Measurements from ENCODE around the gene QPRT. TPM values are rescaled to one million over a fixed set of nuclear protein-coding genes. Genes with fewer than 3 reads are reported as not detected.

QPRT gene
- total and polyA plus RNA-seq, 2 of the 13 experiments (the other 11 are each of a cell fraction or from before 2014, with no cell fraction given), result 130 to 218 TPM

- TF ChIP-seq AHDC1 (CRISPR knock-in tag; IDR thresholded peaks at IDR 0.05; ENCODE audit: borderline replicate concordance), result no peak
- no peak for TF ChIP-seq RXRA (CRISPR knock-in tag; IDR thresholded peaks at IDR 0.05)
- TF ChIP-seq CC2D1A (CRISPR knock-in tag; IDR thresholded peaks at IDR 0.05), result no peak
- TF ChIP-seq TBL1XR1 (IDR thresholded peaks at IDR 0.05; ENCODE audit: borderline replicate concordance, low read length, partially characterized antibody), result no peak
- TF ChIP-seq, protein P1, sequence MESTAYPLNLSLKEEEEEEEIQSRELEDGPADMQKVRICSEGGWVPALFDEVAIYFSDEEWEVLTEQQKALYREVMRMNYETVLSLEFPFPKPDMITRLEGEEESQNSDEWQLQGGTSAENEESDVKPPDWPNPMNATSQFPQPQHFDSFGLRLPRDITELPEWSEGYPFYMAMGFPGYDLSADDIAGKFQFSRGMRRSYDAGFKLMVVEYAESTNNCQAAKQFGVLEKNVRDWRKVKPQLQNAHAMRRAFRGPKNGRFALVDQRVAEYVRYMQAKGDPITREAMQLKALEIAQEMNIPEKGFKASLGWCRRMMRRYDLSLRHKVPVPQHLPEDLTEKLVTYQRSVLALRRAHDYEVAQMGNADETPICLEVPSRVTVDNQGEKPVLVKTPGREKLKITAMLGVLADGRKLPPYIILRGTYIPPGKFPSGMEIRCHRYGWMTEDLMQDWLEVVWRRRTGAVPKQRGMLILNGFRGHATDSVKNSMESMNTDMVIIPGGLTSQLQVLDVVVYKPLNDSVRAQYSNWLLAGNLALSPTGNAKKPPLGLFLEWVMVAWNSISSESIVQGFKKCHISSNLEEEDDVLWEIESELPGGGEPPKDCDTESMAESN (CRISPR knock-in tag; conservative IDR thresholded peaks at IDR 0.05), result no peak
- TF ChIP-seq ZNF709 (CRISPR knock-in tag; IDR thresholded peaks at IDR 0.05), result no peak
- no peak for TF ChIP-seq SP4 (CRISPR knock-in tag; IDR thresholded peaks at IDR 0.05)
Observed at GRCh38 chr16:29719063-29719462, 40.1 kb downstream of the QPRT start (continued).
